Loucy (cell line): ENCODE measurements around the gene CFAP92.

ENCODE experiments used
- EZH2phosphoT487 ChIP-seq: fragments of 200-600 bp; IDR thresholded peaks from 2 replicates; pipeline ENCODE4 v1.6.1; 2018; ENCODE audit warnings: antibody characterized with exemption, mild to moderate bottlenecking, moderate library complexity, borderline replicate concordance
- TF ChIP-seq, protein P1 (sequence below): fragments of 200-600 bp; sonication (generic); conservative IDR thresholded peaks from 2 replicates; pipeline ENCODE4 v1.5.1; 2014; ENCODE audit warnings: mild to moderate bottlenecking, antibody characterized with exemption, low read length

DNA sequence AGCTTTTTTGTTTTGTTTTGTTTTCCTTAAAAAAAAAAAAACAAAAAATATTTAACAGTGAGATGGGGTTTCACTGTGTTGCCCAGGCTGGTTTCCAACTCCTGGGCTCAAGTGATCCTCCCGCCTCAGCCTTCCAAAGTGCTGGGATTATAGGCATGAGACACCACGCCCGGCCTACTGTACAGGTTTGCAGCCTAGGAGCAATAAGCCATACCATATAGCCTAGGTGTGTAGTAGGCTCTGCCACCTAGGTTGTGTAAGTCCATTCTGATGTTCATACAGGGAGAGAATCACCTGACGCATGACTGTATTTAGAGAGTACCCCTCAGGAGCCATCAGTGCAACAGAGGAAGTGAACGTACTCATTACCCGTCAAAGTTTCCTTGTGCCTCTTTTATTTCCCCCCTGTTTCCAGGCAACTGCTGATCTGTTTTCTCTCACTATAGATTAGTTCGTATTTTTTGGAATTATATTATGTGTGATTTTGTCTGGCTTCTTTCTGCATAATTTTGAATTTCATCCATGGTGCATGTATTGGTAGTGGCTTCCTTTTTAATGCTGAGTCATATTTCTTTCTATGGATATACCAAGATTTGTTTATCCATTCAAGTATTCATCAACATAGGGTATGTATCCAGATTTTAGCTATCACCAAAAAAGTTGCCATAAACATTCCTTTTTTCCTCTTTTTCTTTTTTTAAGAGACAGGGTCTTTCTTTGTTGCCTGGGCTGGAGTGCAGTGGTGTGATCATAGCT, 104.6 kb downstream of the CFAP92 start:
- TF ChIP-seq, protein P1, sequence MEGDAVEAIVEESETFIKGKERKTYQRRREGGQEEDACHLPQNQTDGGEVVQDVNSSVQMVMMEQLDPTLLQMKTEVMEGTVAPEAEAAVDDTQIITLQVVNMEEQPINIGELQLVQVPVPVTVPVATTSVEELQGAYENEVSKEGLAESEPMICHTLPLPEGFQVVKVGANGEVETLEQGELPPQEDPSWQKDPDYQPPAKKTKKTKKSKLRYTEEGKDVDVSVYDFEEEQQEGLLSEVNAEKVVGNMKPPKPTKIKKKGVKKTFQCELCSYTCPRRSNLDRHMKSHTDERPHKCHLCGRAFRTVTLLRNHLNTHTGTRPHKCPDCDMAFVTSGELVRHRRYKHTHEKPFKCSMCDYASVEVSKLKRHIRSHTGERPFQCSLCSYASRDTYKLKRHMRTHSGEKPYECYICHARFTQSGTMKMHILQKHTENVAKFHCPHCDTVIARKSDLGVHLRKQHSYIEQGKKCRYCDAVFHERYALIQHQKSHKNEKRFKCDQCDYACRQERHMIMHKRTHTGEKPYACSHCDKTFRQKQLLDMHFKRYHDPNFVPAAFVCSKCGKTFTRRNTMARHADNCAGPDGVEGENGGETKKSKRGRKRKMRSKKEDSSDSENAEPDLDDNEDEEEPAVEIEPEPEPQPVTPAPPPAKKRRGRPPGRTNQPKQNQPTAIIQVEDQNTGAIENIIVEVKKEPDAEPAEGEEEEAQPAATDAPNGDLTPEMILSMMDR: no peak
- no peak for TF ChIP-seq EZH2phosphoT487
